ENCODE results near the gene STK33. TPM values are rescaled to one million over a fixed set of nuclear protein-coding genes. Genes with fewer than 3 reads are reported as not detected.

STK33 gene
- total and polyA plus RNA-seq, 2 donors (not counting 1 experiment from before 2014, with no cell fraction given) = 1.7 to 3.3 TPM

DNA sequence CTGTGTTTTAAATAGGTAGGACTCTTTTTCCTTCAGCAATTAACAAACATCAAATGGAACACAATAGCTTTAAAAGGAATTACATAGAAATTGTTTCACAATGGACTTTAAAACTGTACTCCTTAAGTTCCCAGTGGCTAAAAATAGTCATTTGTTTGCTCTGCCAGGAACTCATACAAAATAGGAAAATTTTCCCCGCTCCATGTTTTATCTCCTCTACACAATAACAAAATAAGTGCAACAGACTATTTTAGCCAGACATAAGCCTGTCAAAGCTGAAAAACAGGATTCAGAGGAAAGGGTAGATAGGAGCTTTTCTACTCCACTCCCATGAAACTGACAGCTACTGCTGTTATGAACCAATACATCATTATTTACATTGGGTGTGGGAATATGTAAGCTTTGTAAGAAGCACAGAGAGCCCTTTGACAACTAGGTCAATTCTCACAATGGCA is 90.1 kb downstream of the STK33 start:
- H3K4me2 ChIP-seq (ENCODE audit: extremely low read depth, insufficient read depth, low read length) = no peak overlapping the region
- DNase-seq (ENCODE audit: low read depth in 2 of 2) = no peak
- H3K4me1 ChIP-seq (ENCODE audit: control insufficient read depth, extremely low read depth, insufficient read depth, low read length) = no peaks in the 10 kb centered on the region
- TF ChIP-seq CTCF (conservative IDR thresholded peaks at IDR 0.05 in 1 of 2, IDR thresholded peaks at IDR 0.05 in 1 of 2; ENCODE audit: low read depth in 1 of 2, low read length in 2 of 2) = no peak
- no peak for TF ChIP-seq EZH2 (IDR thresholded peaks at IDR 0.05; ENCODE audit: low read length, missing control alignments)
- no peaks in the 10 kb centered on the region for H3K9me3 ChIP-seq (ENCODE audit: control insufficient read depth, insufficient read depth, low read depth, low read length)
- no peaks in the 10 kb centered on the region for H4K20me1 ChIP-seq (ENCODE audit: control insufficient read depth, extremely low read depth, insufficient read depth, low read length)
- H3K4me3 ChIP-seq (replicated peaks in 1 of 4; ENCODE audit: control extremely low read depth in 1 of 4, insufficient read depth in 1 of 4, low read depth in 3 of 4, low read length in 4 of 4) = no peak overlapping the region
- H3K27me3 ChIP-seq (ENCODE audit: control insufficient read depth, insufficient read depth, low read length) = no peaks in the 10 kb centered on the region
- H2AFZ ChIP-seq (ENCODE audit: low read length) = no peak overlapping the region
- H3K79me2 ChIP-seq (ENCODE audit: control insufficient read depth, insufficient read depth, low read length) = no peaks in the 10 kb centered on the region
- H3K27ac ChIP-seq (ENCODE audit: insufficient read depth, low read length) = no peak overlapping the region
- no peaks in the 10 kb centered on the region for H3K36me3 ChIP-seq (ENCODE audit: control insufficient read depth, insufficient read depth, low read length)
- H3K9ac ChIP-seq (ENCODE audit: insufficient read depth, low read length) = no peak overlapping the region

DNA sequence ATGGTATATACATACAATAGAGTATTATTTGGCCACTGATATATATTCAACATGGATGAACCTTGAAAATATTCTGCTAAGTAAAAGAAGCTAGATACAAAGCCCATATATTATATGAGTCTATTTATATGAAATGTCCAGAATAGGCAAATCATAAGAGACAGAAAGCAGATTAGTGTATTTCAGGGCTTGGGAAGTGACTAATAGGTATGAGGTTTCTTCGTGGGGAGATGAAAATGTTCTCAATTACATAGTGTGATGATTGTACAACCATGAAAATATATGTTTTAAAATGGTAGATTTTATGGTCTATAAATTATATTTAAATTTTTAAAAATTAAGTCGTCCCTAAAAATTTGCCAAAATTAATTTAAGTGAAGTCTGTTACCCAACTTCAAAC is 92.2 kb downstream of the STK33 start:
- Histone ChIP-seq H4K20me1 (ENCODE audit: control insufficient read depth, extremely low read depth, insufficient read depth, low read length) (no peaks in the 10 kb centered on the region), H2AFZ (ENCODE audit: low read length) (no peak overlapping the region)

GRCh38 chr11:8488395-8488794 is 105.6 kb downstream of the STK33 start:
- Histone ChIP-seq H3K79me2 (ENCODE audit: control insufficient read depth, insufficient read depth, low read length) (no peaks in the 10 kb centered on the region), H3K4me1 (ENCODE audit: control insufficient read depth, extremely low read depth, insufficient read depth, low read length) (no peaks in the 10 kb centered on the region), H3K9ac (ENCODE audit: insufficient read depth, low read length) (no peak overlapping the region), H3K27me3 (ENCODE audit: control insufficient read depth, insufficient read depth, low read length) (no peaks in the 10 kb centered on the region), H3K4me2 (ENCODE audit: extremely low read depth, insufficient read depth, low read length) (no peak overlapping the region), H3K36me3 (ENCODE audit: control insufficient read depth, insufficient read depth, low read length) (no peaks in the 10 kb centered on the region), H4K20me1 (ENCODE audit: control insufficient read depth, extremely low read depth, insufficient read depth, low read length) (no peaks in the 10 kb centered on the region), H3K4me3 (replicated peaks in 1 of 4; ENCODE audit: control extremely low read depth in 1 of 4, insufficient read depth in 1 of 4, low read depth in 3 of 4, low read length in 4 of 4) (no peak overlapping the region), H3K9me3 (ENCODE audit: control insufficient read depth, insufficient read depth, low read depth, low read length) (no peaks in the 10 kb centered on the region), H3K27ac (ENCODE audit: insufficient read depth, low read length) (no peak overlapping the region), H2AFZ (ENCODE audit: low read length) (no peak overlapping the region)
- no peak for DNase-seq (ENCODE audit: low read depth in 2 of 2)
- TF ChIP-seq CTCF (conservative IDR thresholded peaks at IDR 0.05 in 1 of 2, IDR thresholded peaks at IDR 0.05 in 1 of 2; ENCODE audit: low read depth in 1 of 2, low read length in 2 of 2) (no peak), EZH2 (IDR thresholded peaks at IDR 0.05; ENCODE audit: low read length, missing control alignments) (no peak)

More for the DNA sequence above, 92.2 kb downstream of the STK33 start:
- no peak for TF ChIP-seq CTCF (conservative IDR thresholded peaks at IDR 0.05 in 1 of 2, IDR thresholded peaks at IDR 0.05 in 1 of 2; ENCODE audit: low read depth in 1 of 2, low read length in 2 of 2)
- no peak for TF ChIP-seq EZH2 (IDR thresholded peaks at IDR 0.05; ENCODE audit: low read length, missing control alignments)
- Histone ChIP-seq H3K36me3 (ENCODE audit: control insufficient read depth, insufficient read depth, low read length) (no peaks in the 10 kb centered on the region), H3K9ac (ENCODE audit: insufficient read depth, low read length) (no peak overlapping the region), H3K27me3 (ENCODE audit: control insufficient read depth, insufficient read depth, low read length) (no peaks in the 10 kb centered on the region), H3K79me2 (ENCODE audit: control insufficient read depth, insufficient read depth, low read length) (no peaks in the 10 kb centered on the region), H3K27ac (ENCODE audit: insufficient read depth, low read length) (no peak overlapping the region), H3K4me2 (ENCODE audit: extremely low read depth, insufficient read depth, low read length) (no peak overlapping the region), H3K4me1 (ENCODE audit: control insufficient read depth, extremely low read depth, insufficient read depth, low read length) (no peaks in the 10 kb centered on the region), H3K4me3 (replicated peaks in 1 of 4; ENCODE audit: control extremely low read depth in 1 of 4, insufficient read depth in 1 of 4, low read depth in 3 of 4, low read length in 4 of 4) (no peak overlapping the region), H3K9me3 (ENCODE audit: control insufficient read depth, insufficient read depth, low read depth, low read length) (no peaks in the 10 kb centered on the region)
- DNase-seq (ENCODE audit: low read depth in 2 of 2) = peak; percentile 14 to 43
